Stomach (tissue), 4 donors: ENCODE results near the gene DOCK1.

ENCODE experiments used
- EP300 ChIP-seq: sonication (generic); formaldehyde crosslinking; IDR thresholded peaks from one replicate; pipeline ENCODE4 v1.6.1; 2017; ENCODE audit warnings: antibody characterized with exemption
- POLR2A ChIP-seq, 4 donors: fragments of 450-650 bp; IDR thresholded peaks; one replicate each; pipeline ENCODE4 v1.6.1; 2016; ENCODE audit warnings: antibody characterized with exemption in 4 of 4, control low read depth in 2 of 4, mild to moderate bottlenecking in 1 of 4, moderate library complexity in 1 of 4
- POLR2AphosphoS5 ChIP-seq, 3 donors: sonication (generic); formaldehyde crosslinking; IDR thresholded peaks; one replicate each; pipeline ENCODE4 v1.6.1; 2016; ENCODE audit warnings: antibody characterized with exemption in 3 of 3
- TF ChIP-seq, protein P1 (sequence below), 7 experiments: fragments of 450-650 bp in 4 of 7; fragments of 200-600 bp in 3 of 7; sonication (generic) in 3 of 7; IDR thresholded peaks; one replicate each; pipeline ENCODE4 v1.5.1; 2016 to 2019; ENCODE audit warnings: antibody characterized with exemption in 7 of 7, control low read depth in 2 of 7, mild to moderate bottlenecking in 1 of 7

DNA sequence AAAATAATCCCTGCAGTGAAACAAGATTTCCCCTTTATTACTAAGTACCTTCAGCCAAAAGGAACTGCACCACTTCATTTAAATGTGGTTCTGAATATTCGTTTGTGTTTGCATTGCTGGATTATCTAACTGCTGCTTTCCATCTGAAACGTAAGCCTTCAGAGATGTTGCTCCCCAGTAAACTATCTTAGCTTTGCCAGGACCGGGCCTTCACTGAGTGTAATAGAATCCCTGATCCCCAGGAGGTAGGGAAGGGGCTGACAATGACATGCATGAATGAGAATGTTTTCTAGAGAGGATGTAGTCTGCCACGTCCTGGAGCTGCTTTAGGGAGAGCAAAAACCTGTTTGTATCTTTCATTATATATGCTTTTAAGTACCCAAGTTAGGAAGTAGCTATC lies 310.6 kb downstream of the DOCK1 start:
- TF ChIP-seq, protein P1, sequence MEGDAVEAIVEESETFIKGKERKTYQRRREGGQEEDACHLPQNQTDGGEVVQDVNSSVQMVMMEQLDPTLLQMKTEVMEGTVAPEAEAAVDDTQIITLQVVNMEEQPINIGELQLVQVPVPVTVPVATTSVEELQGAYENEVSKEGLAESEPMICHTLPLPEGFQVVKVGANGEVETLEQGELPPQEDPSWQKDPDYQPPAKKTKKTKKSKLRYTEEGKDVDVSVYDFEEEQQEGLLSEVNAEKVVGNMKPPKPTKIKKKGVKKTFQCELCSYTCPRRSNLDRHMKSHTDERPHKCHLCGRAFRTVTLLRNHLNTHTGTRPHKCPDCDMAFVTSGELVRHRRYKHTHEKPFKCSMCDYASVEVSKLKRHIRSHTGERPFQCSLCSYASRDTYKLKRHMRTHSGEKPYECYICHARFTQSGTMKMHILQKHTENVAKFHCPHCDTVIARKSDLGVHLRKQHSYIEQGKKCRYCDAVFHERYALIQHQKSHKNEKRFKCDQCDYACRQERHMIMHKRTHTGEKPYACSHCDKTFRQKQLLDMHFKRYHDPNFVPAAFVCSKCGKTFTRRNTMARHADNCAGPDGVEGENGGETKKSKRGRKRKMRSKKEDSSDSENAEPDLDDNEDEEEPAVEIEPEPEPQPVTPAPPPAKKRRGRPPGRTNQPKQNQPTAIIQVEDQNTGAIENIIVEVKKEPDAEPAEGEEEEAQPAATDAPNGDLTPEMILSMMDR (IDR thresholded peaks at IDR 0.05): no peak
- TF ChIP-seq POLR2A (IDR thresholded peaks at IDR 0.05) (no peak), POLR2AphosphoS5 (IDR thresholded peaks at IDR 0.05) (no peak), EP300 (no peak)
